ENCODE results near the gene DUSP22.

DUSP22 gene

GRCh38 chr6:354631-355280, 62.5 kb downstream of the DUSP22 start:
- DNase-seq: no peak

- DNase-seq: peak; percentile 40
These were observed 63.3 kb downstream of the DUSP22 start for GRCh38 chr6:355373-356208.

GRCh38 chr6:356828-357251, 64.6 kb downstream of the DUSP22 start:
- no peak for DNase-seq

- DNase-seq: no peak
These were observed 65.0 kb downstream of the DUSP22 start for GRCh38 chr6:357261-357790.

GRCh38 chr6:357791-358341, 65.6 kb downstream of the DUSP22 start:
- DNase-seq: no peak

GRCh38 chr6:358432-358831, 66.1 kb downstream of the DUSP22 start:
- no peak for DNase-seq

GRCh38 chr6:358847-359246, 66.6 kb downstream of the DUSP22 start:
- no peak for DNase-seq

GRCh38 chr6:359261-360035, 67.2 kb downstream of the DUSP22 start:
- no peak for DNase-seq

- no peak for DNase-seq
These were observed 68.1 kb downstream of the DUSP22 start for GRCh38 chr6:360349-360748.

GRCh38 chr6:360764-361373, 68.6 kb downstream of the DUSP22 start:
- DNase-seq: no peak

GRCh38 chr6:361411-362132, 69.3 kb downstream of the DUSP22 start:
- no peak for DNase-seq

GRCh38 chr6:362231-362923, 70.1 kb downstream of the DUSP22 start:
- no peak for DNase-seq

GRCh38 chr6:362924-363249, 70.6 kb downstream of the DUSP22 start:
- DNase-seq: no peak

GRCh38 chr6:363291-363690, 71.0 kb downstream of the DUSP22 start:
- DNase-seq: no peak

- no peak for DNase-seq
These were observed 71.6 kb downstream of the DUSP22 start for GRCh38 chr6:363909-364308.

GRCh38 chr6:364609-365540, 72.6 kb downstream of the DUSP22 start:
- DNase-seq: no peak

- no peak for DNase-seq
These were observed 73.5 kb downstream of the DUSP22 start for GRCh38 chr6:365835-366234.

GRCh38 chr6:366389-367297, 74.4 kb downstream of the DUSP22 start:
- peak; percentile 47 for DNase-seq

- no peak for DNase-seq
These were observed 75.1 kb downstream of the DUSP22 start for GRCh38 chr6:367298-367794.

Measured in eye (tissue), 1 donor.